ENCODE data around the gene DNAH11.
A peak's percentile ranks its signal among the peaks of the same experiment; 100 is the strongest.
"Not testable (repeated sequence)": the region's sequence is repeated elsewhere in the genome, so short reads cannot be mapped to it uniquely, and the experiment has no call there.

The DNAH11 gene

DNA sequence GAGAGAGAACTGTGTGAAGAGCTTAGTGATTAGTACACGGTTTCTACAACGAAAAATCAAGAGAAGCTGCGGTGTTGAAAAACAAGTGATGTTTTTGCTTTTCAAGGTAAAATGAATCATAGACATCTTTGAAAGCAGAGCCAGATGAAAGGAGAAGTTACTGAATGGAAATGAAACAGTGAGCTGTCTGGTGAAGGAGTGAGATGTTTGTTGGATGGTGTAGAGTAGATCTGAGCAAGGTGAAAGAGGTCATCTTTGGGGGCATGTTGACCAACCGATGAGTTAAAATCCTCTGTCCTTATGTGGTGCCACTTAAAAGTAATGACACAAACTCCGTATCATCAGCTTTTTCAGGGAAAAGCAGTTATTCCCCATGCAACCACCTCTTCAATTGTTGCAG lies 225.4 kb downstream of the DNAH11 start:
- DNase-seq, result no peak

DNA sequence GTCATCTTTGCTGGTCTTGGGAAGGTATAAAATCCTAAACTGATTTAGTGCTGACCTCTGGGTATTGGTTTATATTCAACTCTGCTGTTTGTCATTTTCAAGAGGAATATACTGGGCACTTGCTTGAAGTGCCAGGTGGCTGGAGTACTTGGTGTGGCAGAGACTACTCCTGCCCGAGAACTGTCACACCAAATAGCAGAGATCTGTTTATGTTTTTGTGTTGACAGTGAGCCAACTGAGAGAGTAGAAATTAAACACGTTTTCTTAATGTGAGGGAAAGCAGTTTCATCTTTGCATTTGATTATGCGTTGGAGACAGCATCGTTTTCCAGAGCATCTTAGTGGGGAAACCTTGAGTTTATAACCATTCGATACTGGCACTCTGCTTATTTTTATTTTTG lies 228.4 kb downstream of the DNAH11 start:
- DNase-seq, result no peak

DNA sequence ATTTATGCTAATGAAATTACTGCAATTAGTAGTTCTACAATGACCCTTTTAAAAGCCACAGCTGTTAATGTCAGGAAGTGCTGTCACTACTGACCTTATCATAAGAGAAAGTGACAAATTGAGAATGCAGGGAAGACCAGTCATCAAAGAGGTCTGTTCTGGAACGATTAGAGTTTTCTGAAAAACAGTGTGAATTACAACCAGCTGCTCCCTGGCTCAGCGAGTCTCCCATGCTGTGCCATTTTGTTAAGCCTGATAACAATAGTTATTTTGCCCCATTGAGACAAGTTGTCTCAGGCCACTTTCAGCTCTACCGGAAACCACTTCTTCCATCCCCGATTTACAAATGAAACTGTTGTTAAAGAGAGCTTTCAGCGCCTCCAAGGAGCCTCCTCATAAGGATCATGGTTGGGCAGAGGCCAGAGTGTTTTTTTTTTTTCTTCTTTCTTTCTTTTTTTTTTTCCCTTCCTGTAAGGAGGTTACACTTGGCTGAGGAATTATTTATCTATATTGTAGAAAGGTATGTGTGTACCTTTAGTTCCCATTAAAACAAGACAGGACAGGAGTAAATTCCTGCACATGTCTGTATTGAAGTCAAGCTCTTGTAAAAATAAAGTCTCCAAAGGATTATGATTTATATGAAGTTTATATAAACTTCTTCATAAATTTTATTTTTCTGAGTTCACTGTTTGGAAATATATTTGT lies 229.2 kb downstream of the DNAH11 start:
- peak in 11 of 56 donors; percentile 3 to 35 (median 12) for DNase-seq

DNA sequence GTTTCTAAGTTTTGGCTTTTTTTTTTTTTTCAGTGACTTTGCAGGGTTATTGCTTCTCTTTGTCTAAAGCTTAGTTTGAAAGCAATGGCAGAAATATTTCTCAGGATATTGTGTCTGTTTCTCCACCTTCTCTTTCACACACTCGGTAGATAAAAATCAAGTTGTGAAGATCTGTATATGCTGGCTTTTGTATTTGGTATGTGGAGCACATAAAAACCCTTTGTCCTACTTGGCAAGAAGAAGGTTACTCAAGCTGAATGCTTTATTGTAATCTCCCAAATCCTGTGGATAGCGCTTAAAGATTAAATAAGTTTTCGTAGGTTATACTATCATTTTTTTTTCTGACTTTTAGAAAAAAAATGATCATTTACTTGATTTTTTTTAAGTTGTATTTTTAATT lies 230.5 kb downstream of the DNAH11 start:
- DNase-seq, result peak in 1 of 56 donors; percentile 9

DNA sequence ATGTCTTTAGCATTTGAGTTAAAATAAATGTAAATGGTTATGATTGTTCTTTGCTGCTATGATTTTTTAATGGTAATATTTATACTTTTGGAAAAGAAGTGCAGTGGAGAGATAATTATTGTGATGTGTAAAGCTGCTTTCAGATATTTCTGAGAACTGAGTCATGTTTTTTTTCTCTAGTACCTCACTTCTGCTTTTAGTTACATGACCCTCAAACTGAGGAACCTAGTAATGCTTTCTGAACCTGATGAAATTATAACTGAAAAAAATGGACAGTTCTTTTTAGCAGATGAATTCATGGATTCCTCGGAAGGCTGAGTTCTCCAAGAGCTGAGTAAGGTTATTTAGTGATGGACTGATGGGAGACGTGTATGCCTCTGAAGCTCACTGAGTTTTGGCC lies 235.1 kb downstream of the DNAH11 start:
- DNase-seq, result no peak

DNA sequence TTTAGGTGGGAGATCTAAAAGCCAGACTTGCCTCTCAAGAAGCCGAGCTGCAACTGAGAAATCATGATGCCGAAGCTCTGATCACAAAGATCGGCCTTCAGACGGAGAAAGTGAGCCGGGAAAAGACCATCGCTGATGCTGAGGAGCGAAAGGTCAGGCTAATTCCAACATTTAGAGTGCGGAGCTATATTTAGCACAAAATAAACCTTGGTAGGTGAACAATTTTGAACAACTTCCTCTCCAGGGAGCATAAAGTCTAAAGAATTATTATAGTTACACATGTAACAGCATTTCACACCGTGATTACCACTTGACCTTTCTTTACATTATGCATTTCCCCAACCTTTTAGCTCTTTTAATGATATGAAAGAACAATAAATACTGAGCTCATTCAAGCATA lies 236.1 kb downstream of the DNAH11 start:
- DNase-seq, result no peak

DNA sequence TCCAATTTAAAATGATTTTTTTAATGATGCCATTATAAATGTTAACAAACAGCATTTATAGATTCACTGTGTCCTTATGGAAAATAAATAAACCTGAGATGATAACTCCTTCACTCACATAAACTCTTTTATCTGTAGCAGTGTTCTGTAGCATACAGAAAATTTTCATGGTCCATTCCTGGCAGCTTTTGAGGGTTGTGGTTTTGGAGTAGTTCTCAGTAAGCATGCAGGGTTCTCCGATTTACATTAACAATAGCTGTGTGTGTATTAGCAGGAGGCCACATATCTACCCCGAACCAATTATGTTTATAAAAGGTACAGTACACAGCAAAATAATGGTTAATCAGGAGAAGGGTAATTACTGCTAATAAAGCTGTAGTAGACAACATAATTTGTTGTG lies 240.2 kb downstream of the DNAH11 start:
- no peak for DNase-seq

DNA sequence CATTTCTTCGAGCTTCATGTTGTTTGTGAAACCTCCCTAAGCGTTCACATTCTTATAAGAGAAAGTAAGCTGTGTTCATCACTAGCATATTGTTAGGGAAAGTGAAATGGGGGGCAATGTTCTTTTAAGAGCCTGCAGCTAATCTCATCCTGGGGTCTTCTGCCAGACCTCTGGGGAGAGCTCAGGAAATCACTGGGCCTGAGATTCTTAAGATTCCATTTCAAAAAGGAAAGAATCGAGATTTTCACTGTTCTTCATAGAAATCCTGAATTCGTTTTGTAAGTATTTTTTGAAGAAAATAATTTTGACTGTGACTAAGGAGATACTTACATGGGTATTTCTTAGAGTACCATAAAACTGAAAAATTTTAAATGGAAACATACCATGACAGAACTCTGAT lies 242.2 kb downstream of the DNAH11 start:
- no peak for DNase-seq

DNA sequence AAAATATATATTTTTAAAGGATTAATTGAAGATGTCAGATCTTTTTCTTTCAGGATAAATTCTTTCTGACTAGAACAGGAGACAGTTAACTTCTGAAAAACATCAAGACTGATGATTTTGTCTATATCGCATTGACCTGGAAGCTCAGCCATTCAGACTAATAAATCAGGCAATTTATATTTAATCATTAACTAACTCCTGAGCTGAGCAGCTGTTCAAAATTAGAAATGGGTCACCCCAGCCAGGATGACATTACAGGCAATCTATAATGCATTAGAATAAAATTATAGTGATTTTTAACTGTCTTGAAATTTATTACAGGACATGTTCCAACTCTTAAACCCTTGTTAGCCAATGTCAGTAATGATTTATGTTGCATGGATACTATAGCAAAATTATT lies 263.0 kb downstream of the DNAH11 start:
- no peak for DNase-seq

DNA sequence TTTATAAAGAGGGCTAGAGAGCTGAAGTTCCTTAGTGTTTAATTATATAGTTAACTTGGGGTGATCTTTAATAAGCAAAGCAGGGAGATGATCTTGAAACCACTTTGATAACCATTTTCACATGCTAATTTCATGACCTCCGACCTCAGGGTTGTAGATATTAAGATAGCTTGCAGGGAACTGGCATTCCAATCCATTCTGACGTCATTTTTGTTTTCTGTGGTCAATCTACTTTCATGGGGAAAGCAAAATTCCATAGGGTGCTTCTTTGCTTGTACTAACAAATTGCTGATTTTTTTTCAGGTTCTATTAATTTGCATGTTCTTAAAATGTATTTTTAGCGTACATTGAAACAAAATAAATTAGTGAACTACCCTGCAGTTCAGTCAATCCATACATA lies 263.5 kb downstream of the DNAH11 start:
- no peak for DNase-seq

DNA sequence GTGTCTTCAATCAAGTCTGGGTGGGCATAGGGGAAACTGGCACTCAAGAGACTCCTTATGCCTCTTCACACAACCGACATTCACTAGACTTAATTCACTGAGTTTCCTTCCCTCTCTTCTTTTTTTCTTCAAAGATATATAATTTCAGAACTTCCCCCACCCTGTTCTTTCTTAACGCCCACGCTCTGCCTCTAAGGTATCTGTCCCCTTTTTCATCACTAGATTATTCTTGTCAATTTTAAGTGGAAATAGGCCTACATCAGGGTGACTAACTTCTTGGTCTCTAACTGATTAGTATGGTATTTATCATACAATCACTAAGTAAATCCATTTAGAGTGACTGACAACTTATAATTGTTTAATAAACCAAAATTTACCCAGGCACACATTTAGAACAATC lies 276.2 kb downstream of the DNAH11 start:
- no peak for DNase-seq

DNA sequence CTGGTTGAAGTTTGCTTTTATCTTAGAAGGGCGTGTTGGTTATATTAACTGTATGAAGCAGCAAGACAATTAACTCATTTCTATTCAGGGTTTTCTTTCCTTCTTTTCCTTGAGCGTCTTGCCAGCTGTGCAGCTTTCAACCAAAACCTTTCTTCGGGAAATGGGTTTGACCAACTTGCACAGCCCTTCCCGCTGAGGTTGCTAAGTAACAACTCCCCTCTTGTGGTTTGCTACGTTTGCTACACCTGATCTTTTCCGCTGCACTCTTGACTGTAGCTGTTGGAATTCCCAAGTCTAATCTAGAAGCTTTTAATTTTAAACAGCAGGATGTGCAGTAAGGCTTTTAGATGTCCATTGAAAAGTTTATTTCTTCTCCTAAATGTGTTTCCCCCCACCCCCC lies 286.0 kb downstream of the DNAH11 start:
- DNase-seq, result no peak

DNA sequence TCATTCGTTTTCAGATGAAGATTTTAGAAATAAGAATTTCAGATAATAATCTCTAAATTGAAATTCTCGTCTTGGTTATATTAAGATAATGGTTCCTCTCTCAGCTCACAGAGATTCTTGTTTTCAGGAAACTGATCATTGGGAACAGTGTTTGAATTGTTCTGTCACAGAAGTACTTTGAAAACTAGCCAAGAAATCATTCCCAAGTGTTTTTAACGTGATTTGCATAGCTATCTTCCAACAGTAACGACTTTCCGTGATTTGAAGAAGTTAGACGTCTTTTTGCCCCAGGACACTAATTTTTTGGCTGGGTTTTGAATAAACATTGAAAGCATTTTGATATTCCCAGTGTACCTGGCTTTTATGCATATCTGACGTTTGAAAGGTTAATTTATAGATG lies 286.9 kb downstream of the DNAH11 start:
- no peak for DNase-seq

DNA sequence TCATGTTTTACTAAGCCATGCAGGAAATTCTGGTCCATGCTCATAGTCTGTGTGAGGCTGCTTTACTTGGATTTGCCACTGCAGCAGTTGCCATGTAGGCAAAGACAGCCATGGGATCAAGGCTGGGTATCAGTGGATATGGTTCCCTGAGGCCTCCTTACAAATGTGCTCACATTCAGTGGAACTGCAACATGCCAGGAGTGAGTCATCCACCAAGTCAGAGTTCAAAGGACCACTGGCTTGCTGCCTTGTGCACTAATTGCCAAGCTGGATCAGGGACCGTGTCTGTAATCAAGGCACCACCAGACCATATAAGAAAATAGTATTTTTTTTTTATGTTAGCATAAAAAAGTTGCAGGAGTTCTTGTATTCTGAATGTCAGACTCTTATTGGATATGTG lies 301.9 kb downstream of the DNAH11 start:
- DNase-seq, result no peak

DNA sequence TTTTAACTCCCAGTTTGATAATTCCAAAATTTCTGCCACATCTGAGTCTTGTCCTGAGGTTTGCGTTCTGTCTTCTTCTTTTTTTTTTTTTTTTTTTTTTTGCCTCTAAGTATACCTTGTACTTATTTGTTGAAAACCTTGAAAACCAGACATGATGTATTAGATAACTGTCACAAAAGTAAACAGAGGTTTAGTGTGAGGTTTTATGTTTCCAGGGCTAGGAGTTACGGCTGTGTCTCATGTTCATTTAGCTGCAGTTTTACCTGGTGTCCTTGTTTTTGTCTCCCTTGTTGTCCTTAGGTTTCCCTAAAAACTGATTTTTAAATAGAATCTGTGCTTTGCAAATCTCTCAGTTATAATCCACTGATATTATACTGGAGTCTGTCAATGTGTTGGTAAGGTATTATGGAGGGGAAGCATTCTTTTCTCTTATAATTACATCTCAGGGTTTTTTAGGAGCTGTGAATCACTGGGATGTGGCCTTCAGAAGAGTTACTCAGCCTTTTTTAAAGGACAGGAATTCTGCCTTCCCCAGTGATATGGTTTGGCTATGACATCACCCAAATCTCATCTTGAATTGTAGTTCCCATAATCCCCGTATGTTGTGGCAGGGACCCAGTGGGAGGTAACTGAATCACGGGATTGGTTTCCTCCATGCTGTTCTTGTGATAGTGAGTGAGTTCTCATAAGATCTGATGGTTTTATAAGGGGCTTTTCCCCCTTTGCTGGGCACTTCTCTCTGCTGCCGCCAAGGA lies 307.9 kb downstream of the DNAH11 start:
- no peak for DNase-seq

DNA sequence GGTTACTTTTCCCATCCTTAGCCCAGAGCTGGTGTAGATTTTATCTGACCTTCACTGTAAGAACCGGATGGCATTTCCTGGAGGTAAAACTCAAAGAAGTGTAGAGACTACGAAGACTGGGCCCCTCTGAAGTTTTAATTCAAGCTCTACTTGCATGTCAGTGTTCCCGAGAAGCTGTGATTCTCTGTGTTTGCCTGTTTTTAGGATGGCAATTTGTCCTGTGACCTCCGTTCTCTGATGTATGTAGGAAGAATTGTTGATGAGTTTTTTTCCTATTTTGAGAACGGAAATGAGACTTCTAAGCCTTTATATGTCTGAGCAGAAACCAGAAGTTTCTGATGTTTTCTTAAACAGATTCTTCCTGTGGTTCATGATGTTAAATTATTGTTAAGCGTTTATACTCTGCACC lies 308.7 kb downstream of the DNAH11 start:
- no peak for DNase-seq

DNA sequence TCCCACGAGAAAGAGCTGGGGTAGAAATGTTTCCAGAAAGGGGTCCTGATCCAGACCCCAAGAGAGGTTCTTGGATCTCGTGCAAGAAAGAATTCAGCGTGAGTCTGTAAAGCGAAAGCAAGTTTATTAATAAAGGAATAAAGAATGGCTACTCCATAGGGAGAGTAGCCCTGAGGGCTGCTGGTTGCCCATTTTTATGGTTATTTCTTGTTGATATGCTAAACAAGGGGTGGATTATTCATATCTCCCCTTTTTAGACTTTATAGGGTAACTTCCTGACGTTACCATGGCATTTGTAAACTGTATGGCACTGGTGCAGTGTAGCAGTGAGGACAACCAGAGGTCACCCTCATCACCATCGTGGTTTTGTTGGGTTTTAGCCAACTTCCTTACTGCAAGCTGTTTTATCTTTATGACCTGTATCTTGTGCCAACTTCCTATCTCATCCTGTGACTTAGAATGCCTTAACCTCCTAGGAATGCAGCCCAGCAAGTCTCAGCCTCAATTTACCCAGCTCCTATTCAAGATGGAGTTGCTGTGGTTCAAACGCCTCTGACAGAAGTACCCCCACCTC lies 322.9 kb downstream of the DNAH11 start:
- not testable (repeated sequence) for DNase-seq

DNA sequence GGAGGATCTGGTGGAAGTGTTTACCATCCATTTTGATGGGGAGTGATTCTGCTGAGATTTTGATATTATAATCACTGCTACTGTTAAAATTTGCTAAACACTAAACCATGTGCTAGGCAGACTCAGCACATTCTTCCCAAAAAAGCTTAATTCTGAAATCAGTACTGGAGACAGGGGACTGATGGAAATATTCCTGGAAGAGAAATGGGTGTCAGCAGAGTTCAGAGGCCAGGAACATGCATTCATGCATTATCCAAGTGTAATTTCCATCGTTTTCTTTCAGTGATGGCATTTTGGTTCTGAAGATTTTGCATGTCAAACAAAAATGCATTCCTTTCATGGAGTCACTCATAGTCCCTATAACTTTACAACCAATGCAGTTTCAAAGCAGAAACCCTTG lies 323.9 kb downstream of the DNAH11 start:
- DNase-seq, result no peak

DNA sequence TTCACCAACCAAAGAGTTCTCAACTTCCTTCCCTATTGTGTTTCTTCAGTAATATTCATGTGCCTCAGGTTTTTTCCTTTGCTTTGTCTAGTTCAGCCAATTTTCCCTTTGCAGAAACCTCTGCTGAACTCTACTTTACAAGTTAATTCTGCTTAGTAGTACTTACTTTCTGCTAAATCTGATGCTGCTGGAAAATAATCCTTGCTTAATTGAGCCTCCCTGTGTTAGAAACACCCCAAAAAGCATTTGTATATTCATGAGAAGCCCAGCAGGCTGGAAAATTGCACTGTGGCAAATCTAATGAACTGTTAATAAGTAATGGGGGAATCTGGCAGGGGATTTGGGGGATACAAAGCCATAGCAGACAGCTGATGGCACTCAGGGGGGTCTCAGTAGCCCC lies 324.4 kb downstream of the DNAH11 start:
- no peak for DNase-seq

DNA sequence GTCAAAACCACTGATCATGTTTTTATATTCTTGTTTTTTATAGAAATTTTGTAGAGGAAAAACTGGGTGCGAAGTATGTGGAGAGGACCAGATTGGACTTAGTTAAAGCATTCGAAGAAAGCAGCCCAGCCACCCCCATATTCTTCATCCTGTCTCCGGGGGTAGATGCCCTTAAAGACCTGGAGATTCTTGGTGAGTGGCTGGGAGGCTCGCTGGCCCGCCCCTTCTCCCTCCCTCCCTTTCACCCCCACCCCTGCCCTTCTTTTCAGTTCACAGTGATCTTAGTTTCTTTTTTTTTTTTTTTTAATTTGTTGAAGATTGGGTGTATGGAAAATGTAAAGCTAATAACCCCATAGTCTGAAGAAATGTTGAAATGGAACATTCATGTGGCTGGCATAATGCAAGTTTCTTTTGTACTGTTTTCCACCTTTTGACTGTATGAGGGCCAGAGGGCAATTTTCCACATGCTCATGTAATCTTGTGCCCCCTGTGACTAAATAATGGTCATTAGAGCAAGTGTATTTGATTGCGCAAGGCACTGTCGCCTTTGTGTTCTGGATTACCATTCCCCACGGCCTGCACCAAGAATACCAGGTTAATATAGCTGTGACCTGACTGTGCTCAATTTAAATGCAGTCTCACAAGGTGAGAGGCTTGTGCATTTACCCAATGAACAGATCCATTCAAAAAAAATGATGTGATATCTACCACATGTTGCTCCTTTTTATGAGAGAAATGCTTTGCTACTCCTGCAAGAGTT lies 325.2 kb downstream of the DNAH11 start:
- DNase-seq, result no peak

DNA sequence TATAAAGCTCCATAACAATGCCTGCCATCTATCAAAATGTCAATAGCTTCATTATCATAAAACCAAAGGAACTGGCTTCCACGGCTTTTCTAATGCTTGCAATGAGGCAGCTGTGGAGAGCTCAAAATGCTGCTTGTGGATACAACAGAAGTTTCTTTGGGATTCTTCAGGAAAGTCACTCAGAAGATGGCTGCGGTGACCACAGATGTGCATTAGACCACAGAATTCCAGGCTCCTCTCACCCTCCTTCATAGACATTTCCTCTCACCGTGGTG lies 325.7 kb downstream of the DNAH11 start:
- no peak for DNase-seq

DNA sequence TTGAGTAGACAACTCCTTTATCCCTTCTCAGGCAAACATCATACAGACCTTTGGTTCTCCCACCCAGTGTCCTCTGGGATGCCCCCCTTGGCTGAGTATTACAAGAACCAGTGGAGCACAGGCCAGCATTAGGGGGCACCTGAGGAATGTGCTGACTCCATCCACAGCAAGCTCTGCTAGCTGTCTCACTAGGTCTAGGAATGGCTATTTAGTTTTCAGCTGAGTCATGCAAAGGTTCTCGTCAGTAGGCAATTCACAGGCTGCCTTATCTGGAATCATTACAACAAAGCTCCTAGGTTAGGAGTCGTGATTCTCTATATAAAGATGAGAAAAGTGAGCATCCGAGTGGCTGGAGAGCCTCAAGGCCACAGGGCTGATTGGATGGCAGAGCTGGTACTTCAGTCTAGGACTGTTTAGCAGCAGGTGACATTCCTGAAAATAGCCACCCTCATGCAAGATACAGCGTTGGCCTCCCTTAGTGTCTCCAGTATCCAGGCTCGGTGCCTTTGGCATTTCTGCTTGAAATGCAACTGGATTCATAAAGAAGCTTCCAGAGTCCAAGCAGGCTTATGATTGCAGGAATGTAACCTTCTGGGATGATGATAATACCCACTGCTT lies 327.1 kb downstream of the DNAH11 start:
- no peak for DNase-seq

Measured in amygdala (tissue), 56 donors.